HG02885 (cell line): ENCODE data around the gene TP53BP2.
A peak's percentile ranks its signal among the peaks of the same experiment; 100 is the strongest.
"Not testable (repeated sequence)": the region's sequence is repeated elsewhere in the genome, so short reads cannot be mapped to it uniquely, and the experiment has no call there.

ENCODE experiments used
- ATAC-seq: cut with Tn5 transposase; IDR thresholded peaks from one replicate; pipeline ENCODE4 v1.9.1; 2021; ENCODE audit warnings: mild to moderate bottlenecking; ENCODE audit not compliant: unreplicated experiment, poor library complexity

The TP53BP2 gene

DNA sequence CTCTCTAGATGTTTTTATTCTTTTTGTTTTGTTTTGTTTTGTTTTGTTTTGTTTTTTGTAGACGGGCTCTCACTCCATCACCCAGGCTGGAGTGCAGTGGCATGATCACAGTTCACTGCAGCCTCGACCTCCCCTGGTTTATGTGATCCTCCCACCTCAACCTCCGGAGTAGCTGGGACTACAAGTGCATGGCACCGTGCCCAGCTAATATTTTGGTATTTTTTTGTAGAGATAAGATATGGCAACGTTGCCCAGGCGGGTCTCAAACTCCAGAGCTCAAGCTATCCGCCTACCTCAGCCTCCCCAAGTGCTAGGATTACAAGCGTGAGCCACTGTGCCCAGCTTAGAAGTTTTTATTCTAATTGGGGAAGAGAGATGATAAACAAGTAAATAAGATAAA is 13.3 kb upstream of the TP53BP2 start:
- ATAC-seq = no peak

DNA sequence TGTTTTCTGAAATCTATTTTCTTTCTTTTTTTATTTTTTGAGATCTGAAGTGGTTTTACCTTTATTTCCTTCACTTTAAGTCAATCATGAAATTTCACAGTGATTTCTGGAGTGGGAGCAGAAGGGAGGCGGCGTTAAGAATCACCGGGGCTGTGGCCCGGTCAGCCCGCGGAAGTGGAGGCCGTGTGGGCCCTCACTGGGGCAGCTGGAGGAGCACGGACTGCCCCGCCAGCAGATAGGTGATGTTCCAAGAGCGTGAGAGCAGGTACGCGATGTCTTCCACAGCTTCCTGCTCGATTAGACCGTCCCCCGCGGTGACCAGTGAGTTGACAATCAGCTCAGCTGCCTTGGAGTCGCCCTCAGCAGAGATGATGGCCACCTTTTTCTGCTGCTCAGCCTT is 10.6 kb upstream of the TP53BP2 start:
- ATAC-seq = no peak

DNA sequence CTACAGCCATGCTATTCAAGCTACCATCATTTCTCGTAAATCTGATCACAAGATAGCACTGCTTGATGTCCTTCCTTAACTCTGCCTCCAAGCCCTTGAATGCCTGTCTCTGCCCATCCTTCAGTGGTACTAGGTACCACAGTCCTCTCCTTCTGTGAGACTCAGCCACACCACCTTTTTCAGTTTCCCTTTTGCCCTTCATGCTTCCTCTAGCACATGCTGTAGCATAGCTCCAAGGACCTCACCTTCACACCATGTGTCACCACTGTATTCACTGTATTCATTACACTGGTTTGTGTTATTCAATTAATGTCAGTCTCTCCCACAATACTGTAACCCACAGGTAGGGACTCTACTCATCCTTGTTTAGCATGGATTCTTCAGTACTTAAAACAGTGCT is 8.0 kb upstream of the TP53BP2 start:
- ATAC-seq = no peak

DNA sequence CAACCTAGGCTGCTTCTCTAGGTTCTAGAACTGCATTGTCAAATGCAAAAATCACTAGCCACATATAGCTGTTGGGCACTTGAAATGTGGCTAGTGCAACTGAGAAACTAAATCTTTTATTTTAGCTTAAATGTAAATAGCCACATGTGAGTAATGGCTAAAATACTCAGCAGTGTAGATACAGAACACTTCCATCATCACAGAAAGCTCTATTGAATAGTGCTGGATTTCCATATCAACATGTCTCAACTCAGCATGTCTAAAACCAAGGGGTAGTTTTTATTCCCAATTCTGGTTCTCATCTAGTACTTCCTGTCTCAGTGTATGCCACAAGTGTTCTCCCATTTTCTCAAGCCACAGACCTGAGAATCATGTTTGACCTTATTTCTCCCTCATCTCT is 7.5 kb upstream of the TP53BP2 start:
- ATAC-seq = no peak

DNA sequence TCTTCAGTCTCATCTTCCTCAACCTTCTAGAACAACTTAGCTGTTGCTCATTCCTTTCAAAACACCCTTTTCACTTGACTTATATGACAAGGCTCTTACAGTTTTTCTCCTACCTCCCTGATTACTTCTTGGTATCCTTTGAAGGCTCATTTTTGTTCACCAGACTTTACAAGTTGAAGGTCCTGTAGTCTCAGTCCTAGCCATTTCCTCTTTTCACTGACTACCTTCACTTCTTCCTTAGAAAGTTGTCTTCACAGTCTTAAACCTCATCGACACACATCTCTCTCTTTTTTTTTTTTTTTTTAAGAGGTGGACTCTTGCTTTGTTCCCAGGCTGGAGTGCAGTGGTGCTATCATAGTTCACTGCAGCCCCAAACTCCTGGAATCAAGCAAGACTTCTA is 6.6 kb upstream of the TP53BP2 start:
- no peak for ATAC-seq

DNA sequence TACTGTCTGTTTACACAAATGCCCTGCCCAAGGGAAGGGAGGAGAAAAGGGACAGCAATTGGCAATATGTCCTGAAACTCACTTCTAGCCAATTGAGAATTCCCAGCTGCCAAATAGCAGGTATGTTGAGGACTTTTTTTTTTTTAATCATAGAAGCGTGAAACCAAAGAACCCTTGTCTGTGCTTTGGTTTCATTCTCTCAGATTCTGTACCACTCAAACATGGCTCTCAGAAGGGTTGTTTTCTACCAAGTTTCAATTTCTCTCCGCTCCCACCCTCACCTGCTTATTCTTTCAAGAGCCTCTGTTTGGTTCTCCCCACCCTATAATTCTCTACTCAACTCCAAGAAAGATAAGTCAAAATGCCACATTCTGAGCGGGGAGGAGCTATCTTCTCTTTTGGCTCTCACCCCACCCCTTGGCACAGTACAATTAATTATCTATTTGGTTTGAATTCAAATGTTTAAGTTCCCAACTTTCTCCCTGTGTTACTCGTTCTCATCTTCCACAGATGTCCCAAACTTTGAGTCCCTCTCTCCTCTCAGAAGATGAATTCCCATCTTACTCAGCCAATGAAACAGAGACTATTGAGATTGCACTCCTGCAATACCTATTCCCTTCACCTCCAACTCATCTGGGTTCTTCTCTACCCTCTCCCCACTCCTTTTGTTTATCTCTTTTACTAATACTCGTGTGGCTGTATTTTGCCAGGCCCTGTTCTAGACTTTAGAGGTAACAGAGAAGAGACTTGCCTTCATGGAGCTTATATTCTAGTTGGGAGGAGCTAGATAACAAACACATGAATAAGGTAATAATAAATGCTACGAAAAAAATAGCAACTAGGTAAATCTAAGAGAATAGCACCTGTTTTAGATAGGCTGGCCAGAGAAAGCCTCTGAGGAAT is 3.9 kb upstream of the TP53BP2 start:
- no peak for ATAC-seq

DNA sequence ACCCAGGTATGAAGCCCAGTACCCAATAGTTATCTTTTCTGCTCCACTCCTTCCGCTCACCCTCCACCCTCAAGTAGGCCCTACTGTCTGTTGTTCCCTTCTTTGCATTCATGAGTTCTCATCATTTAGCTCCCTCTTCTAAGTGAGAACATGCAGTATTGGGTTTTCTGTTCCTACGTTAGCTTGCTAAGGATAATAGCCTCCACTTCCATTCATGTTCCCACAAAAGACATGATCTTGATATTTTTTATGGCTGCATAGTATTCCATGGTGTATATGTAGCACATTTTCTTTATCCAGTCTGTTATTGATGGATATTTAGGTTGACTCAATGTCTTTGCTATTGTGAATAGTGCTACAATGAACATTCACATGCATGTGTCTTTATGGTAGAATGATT is 2.8 kb upstream of the TP53BP2 start:
- ATAC-seq = no peak

DNA sequence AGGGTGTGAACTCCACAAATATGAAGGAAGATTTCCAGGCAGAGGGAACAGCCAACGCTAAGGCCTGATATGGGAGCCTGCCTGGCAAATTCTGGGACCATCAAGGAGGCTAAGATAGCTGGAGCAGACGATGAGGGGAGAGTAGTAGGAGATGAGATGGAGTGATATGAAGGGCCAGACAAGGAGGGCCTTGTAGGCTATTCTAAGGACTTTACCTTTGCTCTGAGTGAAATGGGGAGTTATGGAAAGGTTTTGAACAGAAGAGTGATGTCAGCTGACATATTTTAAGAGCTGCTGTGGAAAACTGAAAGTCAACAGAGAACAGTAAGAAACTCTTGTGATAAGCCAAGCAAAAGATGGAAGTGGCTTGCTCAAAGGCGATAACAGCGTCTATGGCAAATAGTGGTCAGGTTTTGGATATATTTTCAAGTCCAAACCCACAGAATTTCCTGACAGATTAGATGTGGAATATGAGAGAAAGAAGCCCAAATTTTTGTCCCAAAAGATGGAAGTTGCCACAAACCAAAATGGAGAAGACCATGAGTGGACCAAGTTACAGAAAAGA is 2.1 kb upstream of the TP53BP2 start:
- ATAC-seq = no peak

DNA sequence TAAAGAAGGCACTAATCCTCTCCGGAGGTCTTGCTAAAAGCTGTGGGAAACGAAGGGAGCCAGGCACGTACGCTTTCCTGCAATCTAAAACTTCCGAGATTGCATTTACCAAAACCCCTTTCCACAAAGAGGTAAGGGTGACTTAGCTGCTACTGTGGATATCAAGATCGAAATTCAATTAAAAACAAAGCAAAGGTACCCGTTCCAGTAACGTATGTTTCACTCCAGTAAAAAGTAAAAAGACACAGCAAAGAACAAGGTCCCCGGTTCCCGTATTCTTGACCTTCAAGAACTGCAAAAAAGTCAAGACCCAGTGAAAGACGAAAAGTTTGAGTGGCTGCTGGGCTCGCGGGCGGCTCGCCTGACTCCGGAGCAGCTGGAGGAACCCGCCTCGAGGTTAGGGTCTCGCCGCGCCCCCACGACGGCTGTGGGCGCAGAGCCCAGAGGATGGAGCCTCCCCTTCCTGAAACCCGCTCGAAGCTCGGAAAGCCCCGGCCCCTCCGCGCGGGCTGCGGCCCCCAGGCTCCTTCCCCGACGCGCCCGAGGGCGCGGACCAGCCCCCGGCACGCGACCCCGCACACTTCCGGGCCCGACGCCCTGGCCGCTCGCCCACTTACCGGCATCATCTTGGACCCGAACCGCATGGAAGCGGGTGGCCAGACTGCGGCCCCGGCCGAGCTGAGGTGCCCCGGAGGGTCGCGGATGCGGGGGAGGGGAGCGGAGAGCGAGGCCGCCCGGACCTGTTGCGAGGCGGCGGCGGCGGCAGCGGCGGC is 524 bp downstream of the TP53BP2 start:
- ATAC-seq = peak; percentile 28

DNA sequence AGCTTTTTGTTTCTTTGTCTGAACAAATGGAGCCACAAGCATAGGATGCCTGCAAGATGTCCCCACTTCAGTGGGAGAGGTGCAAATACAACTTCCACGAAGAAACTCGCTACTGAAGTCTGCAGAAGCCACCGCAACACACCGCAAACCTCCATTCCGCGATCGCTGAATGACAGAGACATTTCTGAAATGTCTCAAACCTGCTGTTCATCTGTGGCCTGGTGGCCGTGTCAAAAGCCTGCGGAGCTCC is 1.0 kb downstream of the TP53BP2 start:
- ATAC-seq = no peak

DNA sequence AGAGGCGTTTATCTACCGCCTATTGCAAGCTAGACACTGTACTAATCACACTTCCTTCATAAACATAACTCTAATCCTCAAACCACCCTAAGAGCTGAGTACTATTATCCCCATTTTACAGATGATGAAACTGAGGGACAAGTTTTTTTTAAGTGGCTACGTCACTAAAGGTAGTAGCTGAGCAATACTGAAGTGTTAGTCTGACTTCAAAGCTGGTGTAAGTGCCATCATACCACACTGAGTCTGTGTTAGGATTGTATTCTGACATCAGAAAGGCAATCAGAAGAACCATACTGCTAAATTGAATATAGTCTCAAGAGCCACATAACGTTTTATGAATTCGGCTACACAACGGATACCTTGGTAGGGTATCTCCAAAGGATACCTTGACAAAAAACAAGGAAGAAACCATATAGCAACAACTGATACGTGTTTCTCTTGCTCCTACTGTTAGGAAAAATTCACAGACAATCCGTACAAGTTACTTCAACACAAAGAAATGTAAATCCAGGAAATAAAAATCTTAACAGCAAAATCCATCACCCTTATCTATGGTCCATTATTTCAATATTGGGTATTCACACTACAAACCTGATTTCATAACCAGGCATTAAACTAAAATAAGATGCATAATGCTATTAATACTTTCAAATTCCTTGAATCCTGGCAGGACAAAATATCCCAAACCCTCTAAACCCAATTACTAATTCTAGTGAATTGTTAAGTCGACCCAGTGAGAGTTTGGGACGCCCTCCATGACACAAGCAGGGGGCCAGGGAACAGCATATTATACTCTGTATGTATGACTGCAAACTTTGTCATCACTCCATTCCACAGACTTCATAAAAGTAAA is 1.6 kb downstream of the TP53BP2 start:
- no peak for ATAC-seq

DNA sequence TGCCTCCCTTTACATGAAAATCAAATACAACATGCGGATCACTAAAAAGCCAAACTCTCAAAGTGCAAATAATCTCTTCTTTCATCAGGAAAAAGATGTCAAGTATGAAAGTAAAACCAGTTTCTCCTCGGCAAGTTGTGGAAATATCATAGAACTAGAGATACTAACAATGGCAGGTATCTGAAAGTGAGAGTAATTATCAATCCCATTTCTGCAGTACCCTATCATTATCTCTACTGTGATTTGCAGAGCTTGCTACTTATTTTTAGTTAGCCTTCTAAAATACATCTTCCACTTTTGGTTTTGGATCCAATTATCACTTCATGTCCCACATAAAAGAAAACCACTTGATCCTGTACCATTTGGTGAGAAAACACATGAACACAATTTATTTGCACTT is 3.0 kb downstream of the TP53BP2 start:
- ATAC-seq = no peak

DNA sequence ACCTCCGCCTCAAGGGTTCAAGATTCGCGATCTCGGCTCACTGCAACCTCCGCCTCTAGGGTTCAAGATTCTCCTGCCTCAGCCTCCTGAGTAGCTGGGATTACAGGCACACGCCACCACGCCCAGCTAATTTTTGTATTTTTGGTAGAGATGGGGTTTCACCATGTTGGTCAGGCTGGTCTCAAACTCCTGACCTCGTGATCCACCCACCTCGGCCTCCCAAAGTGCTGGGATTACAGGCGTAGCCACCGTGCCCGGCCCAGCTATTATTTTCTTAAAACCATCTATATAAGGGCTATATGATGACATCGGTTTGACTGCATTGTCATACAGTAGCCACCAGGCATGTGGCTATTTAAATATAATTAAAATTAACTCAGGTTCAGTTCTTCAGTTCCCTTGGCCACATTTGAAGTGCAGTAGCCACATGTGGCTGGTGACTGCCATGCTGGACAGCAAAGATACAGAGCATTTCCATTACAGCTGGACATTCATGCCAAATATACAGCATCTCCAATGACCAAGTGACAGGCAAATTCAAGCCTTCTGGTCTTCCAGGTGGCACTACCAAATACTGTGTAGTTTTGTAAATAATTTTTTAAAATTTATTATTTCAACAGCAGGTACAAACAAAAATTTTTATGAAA is 3.6 kb downstream of the TP53BP2 start:
- not testable (repeated sequence) for ATAC-seq

DNA sequence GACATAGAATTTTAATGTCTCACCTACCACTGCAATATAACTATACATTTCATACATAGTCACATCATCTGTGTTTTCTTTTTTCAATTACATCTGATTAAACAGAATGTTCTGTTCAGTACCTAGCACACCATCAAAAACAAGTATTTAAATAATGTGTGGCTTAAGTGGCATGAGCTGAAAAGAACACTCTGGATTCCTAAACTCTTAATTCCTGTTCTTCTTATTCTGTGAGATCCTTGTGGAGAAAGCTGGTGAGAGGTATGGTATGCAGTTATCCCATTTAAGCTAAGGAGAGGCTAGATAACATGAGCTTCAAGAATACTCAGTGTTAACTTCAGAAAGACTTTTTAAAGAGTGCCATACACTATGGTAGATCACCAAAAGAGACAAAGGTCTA is 5.5 kb downstream of the TP53BP2 start:
- no peak for ATAC-seq

DNA sequence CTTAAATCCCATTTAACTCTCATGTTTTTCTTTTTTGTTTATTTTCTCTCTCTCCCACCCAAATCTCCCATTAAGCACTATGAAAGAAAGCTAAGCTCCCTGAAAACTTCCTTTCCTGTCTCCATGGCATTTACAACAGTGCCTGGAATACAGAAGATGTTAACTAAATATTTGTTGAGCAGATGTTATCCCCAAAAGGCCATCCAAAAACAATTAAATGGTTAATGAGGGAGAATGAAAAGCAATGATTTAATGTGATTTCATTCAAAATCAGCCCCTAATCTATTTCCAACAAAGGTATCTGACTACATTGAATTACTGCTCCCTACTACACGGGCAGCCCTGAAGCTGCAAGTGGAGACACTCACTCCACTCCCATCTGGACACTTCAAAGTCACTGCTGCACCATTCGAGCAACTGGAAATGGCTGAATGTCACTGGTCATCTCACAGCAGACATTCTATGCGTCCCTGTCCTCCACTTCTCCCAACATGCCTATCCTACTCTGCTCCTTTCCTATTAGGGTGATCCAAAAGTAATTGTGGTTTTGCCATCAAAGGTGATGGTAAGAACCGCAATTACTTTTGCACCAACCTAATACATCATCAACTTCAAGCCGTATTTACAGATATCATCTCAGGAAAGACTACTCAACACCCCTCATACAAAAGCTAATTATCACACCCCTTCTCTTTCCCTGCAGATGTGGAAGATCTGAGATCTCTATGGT is 7.5 kb downstream of the TP53BP2 start:
- no peak for ATAC-seq

DNA sequence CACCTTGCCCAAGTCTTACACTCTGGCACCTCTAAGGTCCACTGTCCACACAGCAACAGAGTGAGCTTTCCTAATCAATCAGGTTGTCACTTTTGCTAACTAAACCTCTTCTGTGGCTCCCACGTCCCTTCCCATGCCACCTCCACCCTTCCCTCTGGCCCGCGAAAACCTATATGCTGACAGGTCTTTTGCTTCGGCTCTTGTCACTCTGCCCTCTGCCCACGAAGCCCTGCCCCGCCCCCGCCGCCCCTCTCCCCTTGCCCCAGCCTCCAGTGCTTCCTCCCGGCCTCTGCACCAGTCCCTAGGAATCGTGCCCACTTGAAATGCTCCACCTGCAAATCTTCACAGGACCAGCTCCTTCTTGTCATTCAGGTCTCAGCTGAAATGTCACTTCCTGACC is 8.1 kb downstream of the TP53BP2 start:
- no peak for ATAC-seq

DNA sequence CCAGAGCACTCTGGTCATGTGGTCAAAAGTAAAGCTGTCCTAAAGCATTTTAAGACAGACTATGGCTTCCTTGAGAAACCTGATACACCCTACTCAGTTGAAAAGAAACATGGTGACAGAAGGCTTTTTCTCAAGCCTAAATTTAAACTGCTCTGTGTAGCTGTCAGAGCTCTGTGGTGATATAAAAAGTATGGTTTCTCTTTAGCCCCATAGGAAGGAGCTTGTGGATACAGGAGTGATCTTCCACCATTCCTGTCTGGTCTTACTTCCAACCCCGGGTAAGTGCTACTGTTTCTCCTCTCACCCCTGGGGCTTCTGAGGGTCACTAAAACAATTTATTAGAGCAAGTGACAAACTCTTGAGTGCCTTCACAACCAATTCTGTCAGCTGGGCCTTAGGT is 8.5 kb downstream of the TP53BP2 start:
- no peak for ATAC-seq

DNA sequence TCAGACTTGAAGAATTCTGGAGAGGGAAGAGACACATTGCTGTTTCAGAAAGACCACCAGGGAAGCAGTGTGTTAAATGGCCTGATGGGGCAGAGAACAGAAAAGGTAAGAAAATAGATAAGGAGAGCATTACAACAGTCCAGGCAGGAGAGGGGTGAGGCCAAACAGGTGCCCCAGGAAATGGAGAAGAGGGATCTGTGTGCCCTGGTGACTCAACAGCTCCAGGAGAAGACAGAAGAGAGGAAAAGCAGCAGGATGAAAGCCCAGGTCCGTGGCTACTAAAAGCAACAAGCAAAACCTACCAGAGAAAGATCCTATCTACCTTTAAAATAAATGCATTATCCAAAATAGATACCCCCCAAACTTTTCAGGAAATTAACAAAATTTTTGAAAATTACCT is 9.2 kb downstream of the TP53BP2 start:
- no peak for ATAC-seq

DNA sequence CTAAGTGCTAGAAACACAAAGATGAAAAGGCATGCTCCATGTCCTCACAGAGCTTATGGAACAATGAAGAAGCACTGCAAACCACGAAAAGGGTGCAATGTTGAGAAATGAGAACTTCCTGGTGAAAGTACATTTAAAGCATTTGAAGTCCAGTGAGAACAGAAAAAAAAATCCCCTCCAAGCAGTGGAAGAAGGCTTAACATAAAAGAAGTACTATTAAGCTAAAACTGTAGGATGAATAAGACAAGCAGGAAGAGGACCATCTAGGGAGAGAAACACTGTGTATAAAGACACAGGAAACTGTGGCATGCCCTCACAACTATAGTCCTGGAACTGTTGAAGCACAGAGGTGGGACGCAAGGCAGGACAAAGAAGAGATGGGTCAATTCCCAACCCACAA is 10.0 kb downstream of the TP53BP2 start:
- ATAC-seq = no peak
